ENCODE measurements around the gene MMP2. TPM values are rescaled to one million over a fixed set of nuclear protein-coding genes. Genes with fewer than 3 reads are reported as not detected.

The MMP2 gene
- polyA plus RNA-seq, 3 donors, result 263 to 296 (median 271) TPM

DNA sequence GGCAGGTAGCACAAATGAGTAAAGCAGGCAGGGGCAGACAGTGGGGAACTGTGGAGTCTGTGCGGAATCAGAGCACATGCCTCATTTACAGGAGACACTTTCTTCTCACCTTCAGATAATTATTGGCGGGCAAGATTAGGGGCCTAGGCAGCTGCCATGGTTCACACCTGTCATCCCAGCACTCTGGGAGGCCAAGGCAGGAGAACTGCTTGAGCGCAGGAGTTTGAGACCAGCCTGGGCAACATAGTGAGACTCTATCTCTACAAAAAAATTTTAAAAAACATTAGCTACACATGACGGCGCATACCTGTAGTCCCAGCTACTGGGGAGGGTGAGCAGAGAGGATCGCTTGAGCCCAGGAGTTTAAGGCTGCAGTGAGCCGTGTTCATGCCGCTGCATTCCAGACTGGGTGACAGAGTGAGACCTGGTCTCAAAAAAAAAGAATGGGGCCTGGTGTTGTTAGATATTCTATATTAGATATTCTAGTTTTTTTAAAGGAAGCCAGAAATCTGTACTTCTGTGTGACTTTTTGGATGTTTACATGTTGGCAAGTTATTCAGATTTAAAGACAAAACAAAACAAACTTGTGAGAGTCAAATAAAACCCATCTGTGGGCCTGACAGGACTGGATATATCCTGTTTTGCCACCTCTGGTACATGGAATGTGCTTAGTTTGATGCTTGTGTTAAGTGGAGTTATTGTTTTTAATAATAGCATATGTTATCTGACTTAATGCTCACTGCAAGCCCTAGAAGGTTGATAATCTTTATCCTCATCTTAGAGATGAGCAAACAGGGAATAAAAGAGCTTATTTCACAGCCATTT lies 24.9 kb downstream of the MMP2 start:
- no peak for DNase-seq (ENCODE audit: extremely low read depth in 1 of 11, low read depth in 9 of 11, low spot score in 4 of 11)

DNA sequence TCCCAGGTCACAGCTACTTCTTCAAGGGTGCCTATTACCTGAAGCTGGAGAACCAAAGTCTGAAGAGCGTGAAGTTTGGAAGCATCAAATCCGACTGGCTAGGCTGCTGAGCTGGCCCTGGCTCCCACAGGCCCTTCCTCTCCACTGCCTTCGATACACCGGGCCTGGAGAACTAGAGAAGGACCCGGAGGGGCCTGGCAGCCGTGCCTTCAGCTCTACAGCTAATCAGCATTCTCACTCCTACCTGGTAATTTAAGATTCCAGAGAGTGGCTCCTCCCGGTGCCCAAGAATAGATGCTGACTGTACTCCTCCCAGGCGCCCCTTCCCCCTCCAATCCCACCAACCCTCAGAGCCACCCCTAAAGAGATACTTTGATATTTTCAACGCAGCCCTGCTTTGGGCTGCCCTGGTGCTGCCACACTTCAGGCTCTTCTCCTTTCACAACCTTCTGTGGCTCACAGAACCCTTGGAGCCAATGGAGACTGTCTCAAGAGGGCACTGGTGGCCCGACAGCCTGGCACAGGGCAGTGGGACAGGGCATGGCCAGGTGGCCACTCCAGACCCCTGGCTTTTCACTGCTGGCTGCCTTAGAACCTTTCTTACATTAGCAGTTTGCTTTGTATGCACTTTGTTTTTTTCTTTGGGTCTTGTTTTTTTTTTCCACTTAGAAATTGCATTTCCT lies 26.5 kb downstream of the MMP2 start:
- DNase-seq (ENCODE audit: extremely low read depth in 1 of 11, low read depth in 9 of 11, low spot score in 4 of 11), result no peak

DNA sequence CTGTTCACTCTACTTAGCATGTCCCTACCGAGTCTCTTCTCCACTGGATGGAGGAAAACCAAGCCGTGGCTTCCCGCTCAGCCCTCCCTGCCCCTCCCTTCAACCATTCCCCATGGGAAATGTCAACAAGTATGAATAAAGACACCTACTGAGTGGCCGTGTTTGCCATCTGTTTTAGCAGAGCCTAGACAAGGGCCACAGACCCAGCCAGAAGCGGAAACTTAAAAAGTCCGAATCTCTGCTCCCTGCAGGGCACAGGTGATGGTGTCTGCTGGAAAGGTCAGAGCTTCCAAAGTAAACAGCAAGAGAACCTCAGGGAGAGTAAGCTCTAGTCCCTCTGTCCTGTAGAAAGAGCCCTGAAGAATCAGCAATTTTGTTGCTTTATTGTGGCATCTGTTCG lies 27.1 kb downstream of the MMP2 start:
- DNase-seq (ENCODE audit: extremely low read depth in 1 of 11, low read depth in 9 of 11, low spot score in 4 of 11), result no peak

- no peak for DNase-seq (ENCODE audit: extremely low read depth in 1 of 11, low read depth in 9 of 11, low spot score in 4 of 11)
Observed at GRCh38 chr16:55506708-55507107, 27.7 kb downstream of the MMP2 start.

GRCh38 chr16:55508271-55508921 lies 29.4 kb downstream of the MMP2 start:
- DNase-seq (ENCODE audit: extremely low read depth in 1 of 11, low read depth in 9 of 11, low spot score in 4 of 11), result no peak

DNA sequence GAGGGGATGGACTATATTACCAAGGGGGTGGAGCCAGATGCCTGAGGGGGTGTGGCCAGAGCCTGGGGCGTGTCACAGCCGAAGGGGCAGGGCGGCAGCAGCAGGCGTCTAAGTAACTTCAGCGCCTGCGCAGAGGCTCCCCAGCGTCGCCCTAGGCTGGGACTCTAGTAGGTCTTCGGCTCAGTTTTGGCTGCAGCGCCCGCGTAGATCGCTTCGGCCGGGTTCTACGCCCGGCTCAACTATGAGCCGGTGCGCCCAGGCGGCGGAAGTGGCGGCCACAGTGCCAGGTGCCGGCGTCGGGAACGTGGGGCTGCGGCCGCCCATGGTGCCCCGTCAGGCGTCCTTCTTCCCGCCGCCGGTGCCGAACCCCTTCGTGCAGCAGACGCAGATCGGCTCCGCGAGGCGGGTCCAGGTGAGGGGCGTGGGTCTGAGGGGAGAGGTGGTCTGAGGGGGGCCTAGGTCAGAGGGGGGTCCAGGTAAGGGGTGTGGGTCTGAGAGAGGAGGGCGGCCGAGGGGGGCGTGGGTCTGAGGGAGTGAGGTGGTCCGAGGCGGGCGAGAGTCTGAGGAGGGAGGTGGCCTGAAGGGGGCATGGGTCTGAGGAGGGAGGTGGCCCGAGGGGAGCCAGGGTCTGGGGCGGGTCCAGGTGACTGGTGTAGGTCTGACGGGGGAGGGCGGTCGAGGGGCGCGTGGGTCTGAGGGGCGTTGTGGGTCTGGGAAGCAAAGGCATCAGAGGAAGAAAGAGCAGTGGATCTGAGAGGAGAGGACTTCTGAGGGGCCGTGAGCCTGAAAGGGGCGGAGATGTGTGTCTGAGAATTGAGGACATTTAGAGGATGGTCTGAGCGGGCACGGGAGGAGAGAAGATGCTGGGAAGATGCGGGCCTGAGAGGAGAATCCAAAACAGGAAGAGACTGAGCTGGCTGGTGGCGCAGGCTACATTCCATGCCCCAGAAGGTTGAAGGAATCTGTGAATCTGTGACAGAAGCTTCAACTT lies 30.2 kb downstream of the MMP2 start, which contains the start of gene LPCAT2:
Gene LPCAT2 (plus strand): TSS at position 132 of the 991 bp plus-strand sequence. CDS start 110 bp downstream, at position 242.
- DNase-seq (ENCODE audit: extremely low read depth in 1 of 11, low read depth in 9 of 11, low spot score in 4 of 11), result peak in 4 of 11 donors; percentile 60 to 64 (median 62)

DNA sequence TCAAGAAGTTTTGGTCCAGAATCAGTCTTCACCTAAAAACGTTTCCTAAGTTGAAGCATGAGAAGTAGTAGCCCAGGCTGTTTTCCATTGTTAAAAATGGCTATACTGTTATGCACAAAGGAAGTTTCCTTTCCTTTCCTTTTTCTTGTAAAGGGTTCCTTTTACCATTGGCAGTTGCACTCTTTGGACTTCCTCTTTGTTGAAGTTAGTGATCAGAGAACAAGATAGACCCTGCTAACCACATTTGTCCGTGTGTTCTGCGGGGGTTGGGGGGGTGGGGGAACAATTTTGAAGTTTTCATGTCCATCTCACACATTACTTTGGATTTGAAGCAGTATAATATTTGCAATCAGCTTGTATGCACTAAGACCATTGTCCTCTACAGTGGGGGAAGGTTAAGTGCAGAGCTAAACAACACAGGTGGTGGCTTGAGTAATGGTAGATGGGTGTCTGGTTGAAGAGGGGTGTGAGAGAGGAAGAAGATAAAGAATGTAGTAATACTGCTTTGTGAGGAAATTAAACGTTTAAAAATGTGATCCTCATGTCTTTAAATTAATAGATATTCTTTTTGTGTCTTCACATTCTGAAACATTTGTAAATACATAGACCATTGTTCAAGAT lies 31.3 kb downstream of the MMP2 start:
- no peak for DNase-seq (ENCODE audit: extremely low read depth in 1 of 11, low read depth in 9 of 11, low spot score in 4 of 11)

GRCh38 chr16:55512941-55513340 lies 33.9 kb downstream of the MMP2 start:
- no peak for DNase-seq (ENCODE audit: extremely low read depth in 1 of 11, low read depth in 9 of 11, low spot score in 4 of 11)

GRCh38 chr16:55513616-55514015 lies 34.6 kb downstream of the MMP2 start:
- DNase-seq (ENCODE audit: extremely low read depth in 1 of 11, low read depth in 9 of 11, low spot score in 4 of 11), result no peak

GRCh38 chr16:55515111-55515510 lies 36.1 kb downstream of the MMP2 start:
- DNase-seq (ENCODE audit: extremely low read depth in 1 of 11, low read depth in 9 of 11, low spot score in 4 of 11), result no peak

- no peak for DNase-seq (ENCODE audit: extremely low read depth in 1 of 11, low read depth in 9 of 11, low spot score in 4 of 11)
Observed at GRCh38 chr16:55521792-55522191, 42.8 kb downstream of the MMP2 start.

GRCh38 chr16:55526441-55526840 lies 47.4 kb downstream of the MMP2 start:
- DNase-seq (ENCODE audit: extremely low read depth in 1 of 11, low read depth in 9 of 11, low spot score in 4 of 11), result no peak

GRCh38 chr16:55527885-55528284 lies 48.9 kb downstream of the MMP2 start:
- no peak for DNase-seq (ENCODE audit: extremely low read depth in 1 of 11, low read depth in 9 of 11, low spot score in 4 of 11)

GRCh38 chr16:55529018-55529417 lies 50.0 kb downstream of the MMP2 start:
- no peak for DNase-seq (ENCODE audit: extremely low read depth in 1 of 11, low read depth in 9 of 11, low spot score in 4 of 11)

DNA sequence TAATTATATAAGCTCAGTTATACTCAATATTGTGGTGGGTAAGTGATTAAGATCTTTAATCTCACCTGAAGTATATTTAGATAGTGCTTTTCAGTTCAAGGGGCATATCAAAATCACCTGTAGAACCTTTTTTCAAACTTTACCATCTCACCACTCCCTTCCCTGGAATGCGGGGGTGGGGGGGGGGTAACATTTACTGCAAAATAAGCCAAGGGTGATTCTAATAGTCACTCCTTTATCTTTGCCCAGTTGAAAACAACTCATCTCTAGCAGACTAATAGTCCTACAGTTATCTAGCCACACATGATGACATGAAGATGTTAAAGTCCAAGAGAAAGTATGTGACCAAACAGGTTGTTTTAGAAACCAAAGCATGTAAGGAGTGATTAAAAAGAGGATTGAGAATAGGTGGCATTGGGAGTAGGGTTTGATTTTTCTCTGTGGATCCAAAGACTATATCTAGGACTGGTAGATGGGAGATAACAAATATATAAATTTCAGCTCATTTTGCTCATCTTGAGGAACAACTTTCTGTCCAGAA lies 51.4 kb downstream of the MMP2 start:
- DNase-seq (ENCODE audit: extremely low read depth in 1 of 11, low read depth in 9 of 11, low spot score in 4 of 11), result no peak

DNA sequence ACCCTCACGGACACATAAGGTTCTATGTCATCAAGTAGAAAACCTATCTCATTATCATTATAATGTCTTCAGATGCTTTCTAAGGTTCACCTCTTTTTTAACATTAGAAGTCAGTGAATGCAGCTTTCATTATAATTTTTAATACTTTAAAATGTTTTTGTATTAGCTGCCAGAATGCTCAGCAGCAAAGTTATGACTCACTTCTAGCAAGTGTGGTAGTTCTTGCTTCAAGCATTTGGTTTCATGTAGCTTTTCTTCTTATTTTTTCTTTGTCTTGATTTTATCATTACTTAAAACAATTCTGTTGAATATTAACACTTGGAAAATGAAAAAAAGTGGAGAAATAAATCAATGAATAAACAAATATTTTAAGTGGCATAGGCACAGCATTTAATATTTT lies 53.2 kb downstream of the MMP2 start:
- no peak for DNase-seq (ENCODE audit: extremely low read depth in 1 of 11, low read depth in 9 of 11, low spot score in 4 of 11)

GRCh38 chr16:55534756-55535155 lies 55.8 kb downstream of the MMP2 start:
- DNase-seq (ENCODE audit: extremely low read depth in 1 of 11, low read depth in 9 of 11, low spot score in 4 of 11), result no peak

- no peak for DNase-seq (ENCODE audit: extremely low read depth in 1 of 11, low read depth in 9 of 11, low spot score in 4 of 11)
Observed at GRCh38 chr16:55539049-55539448, 60.1 kb downstream of the MMP2 start.

Measured in renal cortex interstitium (tissue), 11 donors.